ENCODE data around the gene EIF4G3.

DNA sequence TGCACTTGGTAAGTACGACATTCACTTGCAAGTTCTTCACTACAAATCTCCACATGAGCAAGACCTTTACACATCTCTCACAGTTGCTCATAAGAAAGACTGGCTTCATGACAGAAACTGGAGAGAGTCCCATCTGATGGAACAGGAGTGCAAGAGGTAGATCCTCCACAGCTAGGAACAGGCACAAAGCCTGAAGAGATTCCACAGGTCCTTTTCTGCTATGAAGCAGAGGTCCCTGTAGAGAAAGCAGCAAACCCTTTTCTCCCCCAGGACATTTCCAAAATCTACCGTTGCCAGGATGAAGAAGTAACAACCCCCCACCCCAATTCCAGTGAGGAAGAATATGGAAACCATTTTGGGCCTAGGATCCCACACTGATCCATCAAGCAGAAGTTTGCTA is 47.3 kb downstream of the EIF4G3 start:
- TF ChIP-seq FOS (IDR thresholded peaks at IDR 0.05; ENCODE audit: borderline replicate concordance, insufficient read depth, low read length) (no peak), CTCF (IDR thresholded peaks at IDR 0.05; ENCODE audit: extremely low read depth in 1 of 2, insufficient read depth in 1 of 2, low read depth in 1 of 2, low read length in 2 of 2) (no peak), POLR2A (IDR thresholded peaks at IDR 0.05; ENCODE audit: low read depth, low read length) (no peak), GATA2 (IDR thresholded peaks at IDR 0.05; ENCODE audit: insufficient read depth, insufficient read length, low read depth, low read length) (no peak), POLR2AphosphoS5 (IDR thresholded peaks at IDR 0.05; ENCODE audit: insufficient read depth, low read depth, low read length) (no peak), JUN (IDR thresholded peaks at IDR 0.05; ENCODE audit: borderline replicate concordance, insufficient read depth, insufficient read length, low read depth) (no peak), EZH2 (IDR thresholded peaks at IDR 0.05; ENCODE audit: borderline replicate concordance, low read depth, low read length, severe bottlenecking) (no peak), MYC (IDR thresholded peaks at IDR 0.05; ENCODE audit: low read depth, low read length) (no peak)
- TF ChIP-seq, protein P1, sequence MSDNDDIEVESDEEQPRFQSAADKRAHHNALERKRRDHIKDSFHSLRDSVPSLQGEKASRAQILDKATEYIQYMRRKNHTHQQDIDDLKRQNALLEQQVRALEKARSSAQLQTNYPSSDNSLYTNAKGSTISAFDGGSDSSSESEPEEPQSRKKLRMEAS (IDR thresholded peaks at IDR 0.05; ENCODE audit: insufficient read depth, insufficient read length): no peak

All from endothelial cell of umbilical vein (primary cell).